Peyer's patch (tissue), 4 donors: Measurements from ENCODE around the gene SEC24A.
"Not testable (repeated sequence)": the region's sequence is repeated elsewhere in the genome, so short reads cannot be mapped to it uniquely, and the experiment has no call there.

Experiments
- POLR2A ChIP-seq, 2 donors: fragments of 450-650 bp; IDR thresholded peaks; one replicate each; pipeline ENCODE4 v1.5.1; 2017; ENCODE audit warnings: antibody characterized with exemption in 2 of 2, mild to moderate bottlenecking in 2 of 2, moderate library complexity in 2 of 2
- TF ChIP-seq, protein P1 (sequence below), 6 experiments: fragments of 450-650 bp in 4 of 6; fragments of 200-600 bp in 2 of 6; sonication (generic) in 1 of 6; IDR thresholded peaks; one replicate each; pipeline ENCODE4 v1.5.1; 2017 to 2019; ENCODE audit warnings: antibody characterized with exemption in 6 of 6, mild to moderate bottlenecking in 3 of 6, moderate library complexity in 1 of 6

DNA sequence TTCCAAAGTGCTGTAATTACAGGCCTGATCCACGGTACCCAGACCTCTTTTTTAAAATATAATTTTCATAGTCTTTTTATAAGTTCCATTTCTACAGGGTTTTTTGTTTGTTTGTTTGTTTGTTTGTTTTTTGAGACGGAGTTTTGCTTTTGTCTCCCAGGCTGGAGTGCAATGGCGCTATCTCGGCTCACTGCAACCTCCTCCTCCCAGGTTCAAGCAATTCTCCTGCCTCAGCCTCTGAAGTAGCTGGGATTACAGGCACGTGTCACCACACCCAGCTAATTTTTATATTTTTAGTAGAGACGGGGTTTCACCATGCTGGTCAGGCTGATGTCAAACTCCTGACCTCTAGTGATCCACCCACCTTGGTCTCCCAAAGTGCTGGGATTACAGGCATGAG is 2.1 kb downstream of the SEC24A start:
- TF ChIP-seq, protein P1, sequence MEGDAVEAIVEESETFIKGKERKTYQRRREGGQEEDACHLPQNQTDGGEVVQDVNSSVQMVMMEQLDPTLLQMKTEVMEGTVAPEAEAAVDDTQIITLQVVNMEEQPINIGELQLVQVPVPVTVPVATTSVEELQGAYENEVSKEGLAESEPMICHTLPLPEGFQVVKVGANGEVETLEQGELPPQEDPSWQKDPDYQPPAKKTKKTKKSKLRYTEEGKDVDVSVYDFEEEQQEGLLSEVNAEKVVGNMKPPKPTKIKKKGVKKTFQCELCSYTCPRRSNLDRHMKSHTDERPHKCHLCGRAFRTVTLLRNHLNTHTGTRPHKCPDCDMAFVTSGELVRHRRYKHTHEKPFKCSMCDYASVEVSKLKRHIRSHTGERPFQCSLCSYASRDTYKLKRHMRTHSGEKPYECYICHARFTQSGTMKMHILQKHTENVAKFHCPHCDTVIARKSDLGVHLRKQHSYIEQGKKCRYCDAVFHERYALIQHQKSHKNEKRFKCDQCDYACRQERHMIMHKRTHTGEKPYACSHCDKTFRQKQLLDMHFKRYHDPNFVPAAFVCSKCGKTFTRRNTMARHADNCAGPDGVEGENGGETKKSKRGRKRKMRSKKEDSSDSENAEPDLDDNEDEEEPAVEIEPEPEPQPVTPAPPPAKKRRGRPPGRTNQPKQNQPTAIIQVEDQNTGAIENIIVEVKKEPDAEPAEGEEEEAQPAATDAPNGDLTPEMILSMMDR (IDR thresholded peaks at IDR 0.05) = not testable (repeated sequence)
- not testable (repeated sequence) for TF ChIP-seq POLR2A (IDR thresholded peaks at IDR 0.05)
